Ishikawa (cell line): ENCODE results near the gene RAP1GAP2.

Experiments used
- CEBPB ChIP-seq: IDR thresholded peaks from 2 replicates; pipeline ENCODE4 v1.6.1; 2012
- EP300 ChIP-seq: IDR thresholded peaks from 2 replicates; pipeline ENCODE4 v1.6.1; 2012; ENCODE audit warnings: borderline replicate concordance
- FOXM1 ChIP-seq: IDR thresholded peaks from 2 replicates; pipeline ENCODE4 v1.6.1; 2012; ENCODE audit warnings: low read depth, borderline replicate concordance
- MAX ChIP-seq: IDR thresholded peaks from 2 replicates; pipeline ENCODE4 v1.6.1; 2012
- NFIC ChIP-seq: IDR thresholded peaks from 2 replicates; pipeline ENCODE4 v1.6.1; 2012
- TAF1 ChIP-seq: IDR thresholded peaks from 2 replicates; pipeline ENCODE4 v1.6.1; 2012; ENCODE audit warnings: low read depth, mild to moderate bottlenecking
- TCF12 ChIP-seq: IDR thresholded peaks from 2 replicates; pipeline ENCODE4 v1.6.1; 2012; ENCODE audit warnings: low read depth
- TEAD4 ChIP-seq: IDR thresholded peaks from 2 replicates; pipeline ENCODE4 v1.6.1; 2012
- YY1 ChIP-seq: IDR thresholded peaks from 2 replicates; pipeline ENCODE4 v1.6.1; 2012; ENCODE audit warnings: low read depth
- ZBTB7A ChIP-seq: IDR thresholded peaks from 2 replicates; pipeline ENCODE4 v1.6.1; 2012; ENCODE audit warnings: low read depth

GRCh38 chr17:2975469-2975958 is 179.3 kb downstream of the RAP1GAP2 start:
- TF ChIP-seq FOXM1 (peak; percentile 43; the same call in 1 of the 2 replicates), YY1 (no peak), EP300 (no peak), TCF12 (no peak), TAF1 (peak; percentile 45; the same call in 1 of the 2 replicates), NFIC (no peak), MAX (peak; percentile 86), ZBTB7A (no peak), TEAD4 (no peak), CEBPB (no peak)
